Osteoblast (primary cell): ENCODE results near the gene CIP2A. TPM values are rescaled to one million over a fixed set of nuclear protein-coding genes. Genes with fewer than 3 reads are reported as not detected.

Experiments
- DNase-seq: peaks from one replicate; pipeline ENCODE4 v3.0.0; 2011; ENCODE audit warnings: low spot score, mixed read lengths; ENCODE audit not compliant: insufficient read length; ENCODE audit errors: missing footprints
- H2AFZ ChIP-seq: 2 replicates; pipeline ENCODE4 v1.6.0; 2011; ENCODE audit warnings: mild to moderate bottlenecking, low read length
- H3K27ac ChIP-seq: 2 replicates; pipeline ENCODE4 v1.5.1; 2011; ENCODE audit warnings: mild to moderate bottlenecking, low read depth, low read length, moderate library complexity
- H3K27me3 ChIP-seq: 2 replicates; pipeline ENCODE4 v1.6.0; 2012; ENCODE audit warnings: mild to moderate bottlenecking, control low read depth, inconsistent platforms, low read length, moderate library complexity; ENCODE audit not compliant: insufficient read depth
- H3K36me3 ChIP-seq: 2 replicates; pipeline ENCODE4 v1.5.1; 2011; ENCODE audit warnings: mild to moderate bottlenecking, low read length, control low read depth, moderate library complexity; ENCODE audit not compliant: insufficient read depth
- H3K4me1 ChIP-seq: 2 replicates; pipeline ENCODE4 v1.5.1; 2011; ENCODE audit warnings: mild to moderate bottlenecking, low read length, control low read depth, moderate library complexity; ENCODE audit not compliant: insufficient read depth
- H3K4me2 ChIP-seq: 2 replicates; pipeline ENCODE4 v1.6.0; 2011; ENCODE audit warnings: mild to moderate bottlenecking, low read length; ENCODE audit not compliant: insufficient read depth
- H3K4me3 ChIP-seq: fragments of 200-600 bp; sonication (generic); 3 replicates; pipeline ENCODE4 v1.5.1; 2012; ENCODE audit warnings: mild to moderate bottlenecking, low read length, inconsistent platforms; ENCODE audit not compliant: insufficient read depth
- H3K79me2 ChIP-seq: 2 replicates; pipeline ENCODE4 v1.6.0; 2012; ENCODE audit warnings: mild to moderate bottlenecking, low read length, control low read depth, inconsistent platforms; ENCODE audit not compliant: insufficient read depth
- H3K9me3 ChIP-seq: 2 replicates; pipeline ENCODE4 v1.5.1; 2011; ENCODE audit warnings: low read depth, low read length, control low read depth
- H4K20me1 ChIP-seq: 2 replicates; pipeline ENCODE4 v1.6.0; 2012; ENCODE audit warnings: mild to moderate bottlenecking, low read length, control low read depth; ENCODE audit not compliant: insufficient read depth
- small RNA-seq: library from RNA; depleted of rRNA; stranded (forward); fragments of <200 nt; gene quantifications from one replicate; pipeline ENCODE3, GENCODE V24; 2012
- total RNA-seq: library from RNA; depleted of rRNA; stranded (reverse); fragments of >200 nt; gene quantifications from 2 replicates; pipeline ENCODE4 v1.2.3, GENCODE V29; 2012
- TF ChIP-seq, protein P1 (sequence below): IDR thresholded peaks from 2 replicates; pipeline ENCODE4 v1.5.1; 2011; ENCODE audit warnings: mild to moderate bottlenecking, low read depth, low read length, moderate library complexity; ENCODE audit errors: extremely low read depth

The CIP2A gene
- total RNA-seq, 1 donor: 6.9 TPM

DNA sequence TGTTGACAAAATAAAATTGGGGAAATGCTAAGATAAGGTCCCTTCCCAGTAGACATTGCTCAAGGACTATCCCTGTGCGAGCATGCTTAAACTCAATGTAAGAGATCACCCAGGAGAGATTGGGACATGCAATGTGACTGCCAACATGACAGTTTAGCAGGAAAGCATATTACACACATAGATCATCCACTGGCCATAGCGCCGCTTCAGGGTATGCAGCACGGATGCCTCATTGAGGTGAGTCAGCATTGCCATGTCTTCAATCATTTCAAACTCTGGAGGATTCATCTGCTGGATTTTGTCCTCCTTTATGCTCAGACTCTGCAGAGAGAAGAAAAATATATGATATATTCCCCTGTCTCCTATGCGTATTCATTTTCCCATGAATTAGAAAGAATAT lies 87.7 kb downstream of the CIP2A start:
- no peaks in the 10 kb centered on the region for H3K36me3 ChIP-seq
- peaks cover 8% of the 10 kb centered on the region for H3K27me3 ChIP-seq
- H3K4me1 ChIP-seq: no peaks in the 10 kb centered on the region
- no peak overlapping the region for H2AFZ ChIP-seq
- H3K9me3 ChIP-seq: no peaks in the 10 kb centered on the region
- H3K4me3 ChIP-seq: no peak overlapping the region
- no peaks in the 10 kb centered on the region for H3K79me2 ChIP-seq
- TF ChIP-seq, protein P1, sequence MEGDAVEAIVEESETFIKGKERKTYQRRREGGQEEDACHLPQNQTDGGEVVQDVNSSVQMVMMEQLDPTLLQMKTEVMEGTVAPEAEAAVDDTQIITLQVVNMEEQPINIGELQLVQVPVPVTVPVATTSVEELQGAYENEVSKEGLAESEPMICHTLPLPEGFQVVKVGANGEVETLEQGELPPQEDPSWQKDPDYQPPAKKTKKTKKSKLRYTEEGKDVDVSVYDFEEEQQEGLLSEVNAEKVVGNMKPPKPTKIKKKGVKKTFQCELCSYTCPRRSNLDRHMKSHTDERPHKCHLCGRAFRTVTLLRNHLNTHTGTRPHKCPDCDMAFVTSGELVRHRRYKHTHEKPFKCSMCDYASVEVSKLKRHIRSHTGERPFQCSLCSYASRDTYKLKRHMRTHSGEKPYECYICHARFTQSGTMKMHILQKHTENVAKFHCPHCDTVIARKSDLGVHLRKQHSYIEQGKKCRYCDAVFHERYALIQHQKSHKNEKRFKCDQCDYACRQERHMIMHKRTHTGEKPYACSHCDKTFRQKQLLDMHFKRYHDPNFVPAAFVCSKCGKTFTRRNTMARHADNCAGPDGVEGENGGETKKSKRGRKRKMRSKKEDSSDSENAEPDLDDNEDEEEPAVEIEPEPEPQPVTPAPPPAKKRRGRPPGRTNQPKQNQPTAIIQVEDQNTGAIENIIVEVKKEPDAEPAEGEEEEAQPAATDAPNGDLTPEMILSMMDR: no peak
- no peak for DNase-seq
- no peaks in the 10 kb centered on the region for H4K20me1 ChIP-seq
- no peak overlapping the region for H3K4me2 ChIP-seq
- no peak overlapping the region for H3K27ac ChIP-seq

DNA sequence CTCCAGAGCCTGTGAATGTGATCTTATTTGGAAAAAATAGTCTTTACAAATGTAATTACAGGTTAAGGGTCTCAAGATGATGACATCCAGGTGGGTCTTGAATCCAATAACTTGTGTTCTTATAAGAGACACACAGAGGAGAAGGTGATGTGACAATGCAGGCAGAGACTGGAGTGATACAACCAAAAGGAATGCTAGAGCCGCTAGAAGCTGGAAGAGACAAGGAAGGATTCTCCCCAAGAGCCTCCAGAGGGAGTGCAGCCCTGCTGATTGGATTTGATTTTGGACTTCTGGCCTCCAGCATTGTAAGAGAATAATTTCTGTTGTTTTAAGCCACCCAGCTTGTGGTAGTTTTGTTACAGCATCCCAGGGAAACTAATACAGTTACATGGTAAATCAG lies 88.5 kb downstream of the CIP2A start:
- no peak overlapping the region for H3K4me2 ChIP-seq
- no peaks in the 10 kb centered on the region for H3K4me1 ChIP-seq
- H4K20me1 ChIP-seq: no peaks in the 10 kb centered on the region
- DNase-seq: no peak
- no peaks in the 10 kb centered on the region for H3K36me3 ChIP-seq
- H2AFZ ChIP-seq: no peak overlapping the region
- no peak overlapping the region for H3K27ac ChIP-seq
- no peaks in the 10 kb centered on the region for H3K9me3 ChIP-seq
- no peaks in the 10 kb centered on the region for H3K79me2 ChIP-seq
- TF ChIP-seq, protein P1: peak; percentile 17
- peaks cover 8% of the 10 kb centered on the region for H3K27me3 ChIP-seq
- no peak overlapping the region for H3K4me3 ChIP-seq

Small RNA genes within 50 kb of the gene (small RNA-seq; reads per million reads assigned to genes)
- not detected for gene RF00156

Other genes starting within 250 kb of the CIP2A start
- 0.36 and 0.59 TPM in 2 replicates for gene MYH15, start 78.8 kb downstream of the CIP2A start, total RNA-seq
- 12.3 and 12.4 TPM in 2 replicates for gene DZIP3, start 284 bp upstream of the CIP2A start, total RNA-seq
- not detected in 2 replicates for gene RETNLB, start 168.0 kb upstream of the CIP2A start, total RNA-seq
- gene TRAT1, start 233.3 kb upstream of the CIP2A start, total RNA-seq: not detected in 2 replicates